ENCODE results near the gene TNS2.
A peak's percentile ranks its signal among the peaks of the same experiment; 100 is the strongest.

TNS2 gene

GRCh38 chr12:53044896-53045695 is 4.8 kb upstream of the TNS2 start:
- DNase-seq: no peak

- no peak for DNase-seq
These were observed 4.2 kb upstream of the TNS2 start for GRCh38 chr12:53045696-53046045.

GRCh38 chr12:53046655-53047220 is 3.1 kb upstream of the TNS2 start:
- DNase-seq: peak in 2 of 4 experiments; percentile 40 to 42

- DNase-seq: peak in 3 of 4 experiments; percentile 31 to 70 (median 37)
These were observed 2.4 kb upstream of the TNS2 start for GRCh38 chr12:53047221-53048032.

GRCh38 chr12:53048033-53048779 is 1.7 kb upstream of the TNS2 start:
- DNase-seq: no peak

GRCh38 chr12:53048780-53049401 is 974 bp upstream of the TNS2 start:
- no peak for DNase-seq

GRCh38 chr12:53050426-53051057 is 677 bp downstream of the TNS2 start:
- no peak for DNase-seq

GRCh38 chr12:53051058-53051880 is 1.4 kb downstream of the TNS2 start:
- no peak for DNase-seq

- no peak for DNase-seq
These were observed 2.1 kb downstream of the TNS2 start for GRCh38 chr12:53051881-53052412.

GRCh38 chr12:53052419-53053217 is 2.8 kb downstream of the TNS2 start:
- no peak for DNase-seq

- peak in 2 of 4 experiments; percentile 24 to 46 for DNase-seq
These were observed 3.6 kb downstream of the TNS2 start for GRCh38 chr12:53053218-53054111.

- peak; percentile 63 to 87 (median 82) for DNase-seq
These were observed 4.4 kb downstream of the TNS2 start for GRCh38 chr12:53054112-53054878.

GRCh38 chr12:53055471-53056266 is 5.8 kb downstream of the TNS2 start:
- DNase-seq: no peak

- no peak for DNase-seq
These were observed 6.4 kb downstream of the TNS2 start for GRCh38 chr12:53056296-53056695.

GRCh38 chr12:53056901-53057300 is 7.0 kb downstream of the TNS2 start:
- no peak for DNase-seq

GRCh38 chr12:53057816-53058500 is 8.1 kb downstream of the TNS2 start:
- DNase-seq: no peak

Data from activated naive CD4-positive, alpha-beta T cell (primary cell).